Parathyroid adenoma (tissue), 2 donors: ENCODE measurements around the gene ADPRHL1.
"Not testable (repeated sequence)": the region's sequence is repeated elsewhere in the genome, so short reads cannot be mapped to it uniquely, and the experiment has no call there.

Source experiments
- H2AFZ ChIP-seq: fragments of 300-600 bp; sonication (generic); one replicate; pipeline ENCODE4 v1.7.0; 2017; ENCODE audit warnings: antibody characterized with exemption, mild to moderate bottlenecking
- H3K27ac ChIP-seq: fragments of 300-600 bp; sonication (generic); one replicate; pipeline ENCODE4 v1.7.0; 2017
- H3K27me3 ChIP-seq: fragments of 300-600 bp; sonication (generic); one replicate; pipeline ENCODE4 v1.7.0; 2017; ENCODE audit warnings: low read length; ENCODE audit not compliant: control insufficient read depth, insufficient read depth
- H3K36me3 ChIP-seq: fragments of 300-600 bp; sonication (generic); one replicate; pipeline ENCODE4 v1.7.0; 2017; ENCODE audit warnings: low read length; ENCODE audit not compliant: control insufficient read depth, insufficient read depth
- H3K4me1 ChIP-seq: fragments of 300-600 bp; sonication (generic); one replicate; pipeline ENCODE4 v1.7.0; 2017; ENCODE audit warnings: control low read depth
- H3K4me2 ChIP-seq: fragments of 300-600 bp; sonication (generic); one replicate; pipeline ENCODE4 v1.7.0; 2017; ENCODE audit warnings: low read length
- H3K4me3 ChIP-seq: fragments of 300-600 bp; sonication (generic); one replicate; pipeline ENCODE4 v1.7.0; 2017; ENCODE audit warnings: low read depth, low read length
- H3K79me2 ChIP-seq: fragments of 300-600 bp; sonication (generic); one replicate; pipeline ENCODE4 v1.7.0; 2017; ENCODE audit warnings: control low read depth
- H3K9ac ChIP-seq: fragments of 300-600 bp; sonication (generic); one replicate; pipeline ENCODE4 v1.7.0; 2017; ENCODE audit warnings: mild to moderate bottlenecking
- H3K9me3 ChIP-seq: fragments of 300-600 bp; sonication (generic); one replicate; pipeline ENCODE4 v1.7.0; 2017; ENCODE audit warnings: low read length; ENCODE audit not compliant: control insufficient read depth
- CTCF ChIP-seq: fragments of 300-600 bp; sonication (generic); IDR thresholded peaks from one replicate; pipeline ENCODE4 v1.7.0; 2017; ENCODE audit warnings: antibody characterized with exemption, mild to moderate bottlenecking
- donor health status: primary hyperparathyroidism.

Gene ADPRHL1

GRCh38 chr13:113437408-113438010 lies 15.8 kb downstream of the ADPRHL1 start:
- Histone ChIP-seq H3K79me2 (no peaks in the 10 kb centered on the region), H3K9ac (no peak overlapping the region), H3K9me3 (no peaks in the 10 kb centered on the region), H3K27me3 (no peaks in the 10 kb centered on the region), H3K4me1 (no peaks in the 10 kb centered on the region), H3K36me3 (no peaks in the 10 kb centered on the region), H3K4me2 (no peak overlapping the region), H3K27ac (no peak overlapping the region), H2AFZ (no peak overlapping the region), H3K4me3 (no peak overlapping the region)
- TF ChIP-seq CTCF = no peak

GRCh38 chr13:113436866-113437265 lies 16.4 kb downstream of the ADPRHL1 start:
- not testable (repeated sequence) for H3K9ac ChIP-seq, H3K4me2 ChIP-seq, H3K4me1 ChIP-seq, H3K27ac ChIP-seq, H3K27me3 ChIP-seq, H3K36me3 ChIP-seq, H3K4me3 ChIP-seq, H3K9me3 ChIP-seq, H3K79me2 ChIP-seq, H2AFZ ChIP-seq

- not testable (repeated sequence) for H3K27me3 ChIP-seq, H3K36me3 ChIP-seq, H3K9me3 ChIP-seq, H3K79me2 ChIP-seq, H2AFZ ChIP-seq, H3K4me1 ChIP-seq, H3K4me2 ChIP-seq, H3K9ac ChIP-seq, H3K27ac ChIP-seq, H3K4me3 ChIP-seq
Observed at GRCh38 chr13:113435907-113436306, 17.4 kb downstream of the ADPRHL1 start.

GRCh38 chr13:113433391-113433916 lies 19.8 kb downstream of the ADPRHL1 start:
- no peaks in the 10 kb centered on the region for H3K36me3 ChIP-seq
- TF ChIP-seq CTCF = no peak
- no peaks in the 10 kb centered on the region for H3K79me2 ChIP-seq
- H3K4me1 ChIP-seq = no peaks in the 10 kb centered on the region
- H3K9ac ChIP-seq = no peak overlapping the region
- no peak overlapping the region for H3K4me2 ChIP-seq
- no peaks in the 10 kb centered on the region for H3K9me3 ChIP-seq
- H3K27me3 ChIP-seq = no peaks in the 10 kb centered on the region
- H2AFZ ChIP-seq = no peak overlapping the region
- H3K4me3 ChIP-seq = no peak overlapping the region
- no peak overlapping the region for H3K27ac ChIP-seq

- no peak overlapping the region for H3K9ac ChIP-seq
- no peaks in the 10 kb centered on the region for H3K27me3 ChIP-seq
- no peaks in the 10 kb centered on the region for H3K79me2 ChIP-seq
- H3K4me2 ChIP-seq = no peak overlapping the region
- no peak for TF ChIP-seq CTCF
- no peaks in the 10 kb centered on the region for H3K4me1 ChIP-seq
- H2AFZ ChIP-seq = no peak overlapping the region
- H3K9me3 ChIP-seq = no peaks in the 10 kb centered on the region
- H3K4me3 ChIP-seq = no peak overlapping the region
- no peaks in the 10 kb centered on the region for H3K36me3 ChIP-seq
- H3K27ac ChIP-seq = no peak overlapping the region
Observed at GRCh38 chr13:113432506-113433270, 20.6 kb downstream of the ADPRHL1 start.
